Tibial nerve (tissue), 4 donors: ENCODE results near the gene KIF1C. TPM values are rescaled to one million over a fixed set of nuclear protein-coding genes. Genes with fewer than 3 reads are reported as not detected.
A peak's percentile ranks its signal among the peaks of the same experiment; 100 is the strongest.

Experiments
- DNase-seq, 2 donors: peaks; one replicate each; pipeline ENCODE4 v3.0.0-alpha.2; 2019; ENCODE audit warnings: low spot score in 2 of 2
- H3K27ac ChIP-seq, 4 donors: fragments of 200-600 bp; sonication (generic) in 3 of 4; one replicate each; pipeline ENCODE4 v1.5.1; 2017 to 2019; ENCODE audit warnings: mild to moderate bottlenecking in 1 of 4
- H3K27me3 ChIP-seq, 2 donors: fragments of 200-600 bp; sonication (generic) in 1 of 2; one replicate each; pipeline versions ENCODE4 v1.5.1 to v1.6.0; 2017 to 2019
- H3K36me3 ChIP-seq, 3 donors: fragments of 200-600 bp; sonication (generic); one replicate each; pipeline ENCODE4 v1.5.1; 2018 to 2019
- H3K4me1 ChIP-seq, 4 donors: fragments of 200-600 bp; sonication (generic) in 3 of 4; one replicate each; pipeline ENCODE4 v1.5.1; 2017 to 2019
- H3K4me3 ChIP-seq, 4 donors: fragments of 200-600 bp; sonication (generic) in 3 of 4; one replicate each; pipeline ENCODE4 v1.5.1; 2017 to 2019; ENCODE audit warnings: mild to moderate bottlenecking in 1 of 4, moderate library complexity in 1 of 4
- H3K9me3 ChIP-seq, 4 donors: fragments of 200-600 bp; sonication (generic) in 3 of 4; one replicate each; pipeline ENCODE4 v1.5.1; 2017 to 2019
- WGBS, 2 donors: methylation state at CpG; one replicate each; pipeline ENCODE4 v1.1.5; 2018; 5-methylcytosine and 5-hydroxymethylcytosine counted together
- small RNA-seq: library from RNA; depleted of rRNA; stranded (forward); fragments of <200 nt; gene quantifications from one replicate; pipeline ENCODE3, GENCODE V24; 2016
- total RNA-seq, 4 donors: library from RNA; depleted of rRNA; stranded (reverse); fragments of >200 nt; gene quantifications; one replicate each; pipeline ENCODE4 v1.1.0, GENCODE V29; 2016
- TF ChIP-seq, protein P1 (sequence below), 5 experiments: fragments of 200-600 bp in 3 of 5; fragments of 450-650 bp in 2 of 5; sonication (generic) in 3 of 5; IDR thresholded peaks; one replicate each; pipeline ENCODE4 v1.5.1; 2016 to 2019; ENCODE audit warnings: antibody characterized with exemption in 5 of 5, mild to moderate bottlenecking in 3 of 5, moderate library complexity in 2 of 5

The KIF1C gene
- total RNA-seq, 4 donors from 2014 or later: 78.0 to 89.7 (median 79.6) TPM

GRCh38 chr17:5077781-5078105 lies 80.0 kb downstream of the KIF1C start:
- Histone ChIP-seq H3K27ac (peak overlapping the region; percentile 33 to 83 (median 76)), H3K36me3 (peaks cover 0 to 32% (median 0%) of the 10 kb centered on the region in 3 donors), H3K4me3 (peak overlapping the region; percentile 50 to 80 (median 63)), H3K27me3 (no peaks in the 10 kb centered on the region), H3K4me1 (peaks cover 0 to 20% (median 10%) of the 10 kb centered on the region in 4 donors), H3K9me3 (peaks cover 0 to 18% (median 0%) of the 10 kb centered on the region in 4 donors)
- 14% methylated on average over 14 of the region's 14 CpGs for WGBS, 2 donors
- TF ChIP-seq, protein P1, sequence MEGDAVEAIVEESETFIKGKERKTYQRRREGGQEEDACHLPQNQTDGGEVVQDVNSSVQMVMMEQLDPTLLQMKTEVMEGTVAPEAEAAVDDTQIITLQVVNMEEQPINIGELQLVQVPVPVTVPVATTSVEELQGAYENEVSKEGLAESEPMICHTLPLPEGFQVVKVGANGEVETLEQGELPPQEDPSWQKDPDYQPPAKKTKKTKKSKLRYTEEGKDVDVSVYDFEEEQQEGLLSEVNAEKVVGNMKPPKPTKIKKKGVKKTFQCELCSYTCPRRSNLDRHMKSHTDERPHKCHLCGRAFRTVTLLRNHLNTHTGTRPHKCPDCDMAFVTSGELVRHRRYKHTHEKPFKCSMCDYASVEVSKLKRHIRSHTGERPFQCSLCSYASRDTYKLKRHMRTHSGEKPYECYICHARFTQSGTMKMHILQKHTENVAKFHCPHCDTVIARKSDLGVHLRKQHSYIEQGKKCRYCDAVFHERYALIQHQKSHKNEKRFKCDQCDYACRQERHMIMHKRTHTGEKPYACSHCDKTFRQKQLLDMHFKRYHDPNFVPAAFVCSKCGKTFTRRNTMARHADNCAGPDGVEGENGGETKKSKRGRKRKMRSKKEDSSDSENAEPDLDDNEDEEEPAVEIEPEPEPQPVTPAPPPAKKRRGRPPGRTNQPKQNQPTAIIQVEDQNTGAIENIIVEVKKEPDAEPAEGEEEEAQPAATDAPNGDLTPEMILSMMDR (IDR thresholded peaks at IDR 0.05): no peak
- DNase-seq: no peak

Small RNA genes lying within 50 kb of the gene (small RNA-seq; reads per million reads assigned to genes)
- gene MIR6864 (not detected), gene MIR6865 (not detected)

Other genes starting within 250 kb of the KIF1C start
- gene TM4SF5, start 226.1 kb upstream of the KIF1C start, total RNA-seq: not detected
- 1 to 10 TPM in 3 of 4 donors, not detected in 1; 1.4 to 6.0 (median 1.9) TPM for gene VMO1, start 211.6 kb upstream of the KIF1C start, total RNA-seq
- not detected for gene GLTPD2, start 209.0 kb upstream of the KIF1C start, total RNA-seq
- 100 to 1,000 TPM; 100 to 171 (median 122) TPM for gene PSMB6, start 201.8 kb upstream of the KIF1C start, total RNA-seq
- 10 to 100 TPM; 17.2 to 63.0 (median 30.1) TPM for gene PLD2, start 190.8 kb upstream of the KIF1C start, total RNA-seq
- 10 to 100 TPM; 57.1 to 94.3 (median 85.7) TPM for gene MINK1, start 164.6 kb upstream of the KIF1C start, total RNA-seq
- 1 to 10 TPM in 3 of 4 donors, under 1 TPM in 1; 0.90 to 2.0 (median 1.3) TPM for gene C17orf107, start 98.4 kb upstream of the KIF1C start, total RNA-seq
- 1 to 10 TPM in 2 of 4 donors, under 1 TPM in 2; 0.22 to 2.5 (median 1.0) TPM for gene CHRNE, start 94.9 kb upstream of the KIF1C start, total RNA-seq
- not detected for gene GP1BA, start 65.7 kb upstream of the KIF1C start, total RNA-seq
- gene SLC25A11, start 57.9 kb upstream of the KIF1C start, total RNA-seq: 10 to 100 TPM; 30.3 to 42.8 (median 32.3) TPM
- 10 to 100 TPM; 45.0 to 55.0 (median 51.4) TPM for gene RNF167, start 57.7 kb upstream of the KIF1C start, total RNA-seq
- 1,000 to 10,000 TPM in 1 of 4 donors, 100 to 1,000 TPM in 3; 422 to 1,004 (median 483) TPM for gene PFN1, start 49.4 kb upstream of the KIF1C start, total RNA-seq
- gene ENO3, start 46.8 kb upstream of the KIF1C start, total RNA-seq: 10 to 100 TPM in 2 of 4 donors, 1 to 10 TPM in 2; 7.5 to 15.3 (median 10.2) TPM
- gene SPAG7, start 30.1 kb upstream of the KIF1C start, total RNA-seq: 10 to 100 TPM; 36.9 to 70.0 (median 42.0) TPM
- 10 to 100 TPM; 15.3 to 46.2 (median 22.5) TPM for gene CAMTA2, start 10.3 kb upstream of the KIF1C start, total RNA-seq
- gene INCA1, start 428 bp upstream of the KIF1C start, total RNA-seq: 1 to 10 TPM; 1.2 to 1.8 (median 1.7) TPM
- gene SLC52A1, start 37.5 kb downstream of the KIF1C start, total RNA-seq: not detected
- 1 to 10 TPM; 2.5 to 7.1 (median 4.7) TPM for gene ZFP3, start 80.5 kb downstream of the KIF1C start, total RNA-seq
- gene ZNF232, start 113.9 kb downstream of the KIF1C start, total RNA-seq: 10 to 100 TPM in 2 of 4 donors, 1 to 10 TPM in 2; 7.3 to 16.4 (median 9.8) TPM
- gene USP6, start 118.1 kb downstream of the KIF1C start, total RNA-seq: 1 to 10 TPM in 1 of 4 donors, under 1 TPM in 1, not detected in 2; under 0.01 to 3.9 TPM
- 10 to 100 TPM; 19.6 to 37.2 (median 25.6) TPM for gene ZNF594, start 193.9 kb downstream of the KIF1C start, total RNA-seq
- 1 to 10 TPM in 3 of 4 donors, under 1 TPM in 1; 0.84 to 3.0 (median 1.5) TPM for gene SCIMP, start 236.9 kb downstream of the KIF1C start, total RNA-seq